IMR-90 (cell line): ENCODE results near the gene CCHCR1. TPM values are rescaled to one million over a fixed set of nuclear protein-coding genes. Genes with fewer than 3 reads are reported as not detected.

ENCODE experiments used
- ATAC-seq: fragments of 200-7000 bp; cut with Tn5 transposase; 2 replicates; pipeline ENCODE4 v1.9.1; 2020; ENCODE audit warnings: low read depth, mild to moderate bottlenecking, moderate library complexity
- BruUV-seq: library from RNA; stranded (reverse); fragments of 400-500 nt; replicated peaks from 2 replicates; lab custom pipeline; 2021; lab: Mats Ljungman, UMichigan
- CTCF ChIA-PET: fragments of 300-600 bp; formaldehyde crosslinking; extraction: SDS; loops from one replicate; lab custom pipeline; 2021; ENCODE audit warnings: antibody characterized with exemption; lab: Yijun Ruan, JAX
- POLR2A ChIA-PET: fragments of 300-600 bp; sonication (Branson Sonifier 250); formaldehyde crosslinking; loops from one replicate; lab custom pipeline; 2022; ENCODE audit warnings: antibody characterized with exemption; ENCODE audit not compliant: unreplicated experiment; lab: Charles Lee
- DNase-seq: peaks from one replicate; pipeline ENCODE4 v3.0.0; 2013
- H2AFZ ChIP-seq: replicated peaks from 2 replicates; pipeline ENCODE3; 2013; ENCODE audit warnings: low read length, mild to moderate bottlenecking; ENCODE audit not compliant: poor library complexity
- H2AK5ac ChIP-seq: 2 replicates; pipeline ENCODE4 v1.6.1; 2013; ENCODE audit warnings: low read depth, low read length, inconsistent platforms
- H2AK9ac ChIP-seq: replicated peaks from 2 replicates; pipeline ENCODE3; 2013; ENCODE audit warnings: mild to moderate bottlenecking, low read depth, low read length, moderate library complexity; ENCODE audit not compliant: poor library complexity
- H2BK120ac ChIP-seq: 2 replicates; pipeline ENCODE4 v1.6.1; 2013; ENCODE audit warnings: low read depth, low read length, inconsistent platforms
- H2BK15ac ChIP-seq: 3 replicates; pipeline ENCODE4 v1.6.1; 2013; ENCODE audit warnings: low read depth, low read length, inconsistent platforms
- H2BK20ac ChIP-seq: 2 replicates; pipeline ENCODE4 v1.6.1; 2013; ENCODE audit warnings: low read depth, mild to moderate bottlenecking, inconsistent platforms, low read length, moderate library complexity
- H2BK5ac ChIP-seq: 2 replicates; pipeline ENCODE4 v1.6.1; 2013; ENCODE audit warnings: mild to moderate bottlenecking, low read depth, low read length, inconsistent platforms; ENCODE audit not compliant: poor library complexity, severe bottlenecking
- H3K14ac ChIP-seq: replicated peaks from 2 replicates; pipeline ENCODE4 v1.6.1; 2013; ENCODE audit warnings: low read depth, low read length, inconsistent platforms
- H3K18ac ChIP-seq: 2 replicates; pipeline ENCODE4 v1.6.1; 2013; ENCODE audit warnings: low read depth, low read length, control low read depth
- H3K23ac ChIP-seq: 2 replicates; pipeline ENCODE4 v1.6.1; 2013; ENCODE audit warnings: low read depth, low read length, inconsistent platforms
- H3K27ac ChIP-seq: 2 replicates; pipeline ENCODE4 v1.5.1; 2013; ENCODE audit warnings: mild to moderate bottlenecking, control low read depth, low read length; ENCODE audit not compliant: insufficient read depth
- H3K27me3 ChIP-seq: 2 replicates; pipeline ENCODE4 v1.6.1; 2013; ENCODE audit warnings: low read length; ENCODE audit not compliant: control insufficient read depth, insufficient read depth
- H3K36me3 ChIP-seq: 2 replicates; pipeline ENCODE4 v1.6.1; 2013; ENCODE audit warnings: low read length, mixed read lengths; ENCODE audit not compliant: control insufficient read depth, insufficient read depth
- H3K4ac ChIP-seq: 2 replicates; pipeline ENCODE4 v1.6.1; 2013; ENCODE audit warnings: low read depth, low read length, inconsistent platforms
- H3K4me1 ChIP-seq: 2 replicates; pipeline ENCODE4 v1.6.1; 2013; ENCODE audit warnings: low read length, mixed read lengths; ENCODE audit not compliant: control insufficient read depth, insufficient read depth
- H3K4me2 ChIP-seq: 2 replicates; pipeline ENCODE4 v1.6.1; 2013; ENCODE audit warnings: low read depth, mild to moderate bottlenecking, control low read depth, low read length, moderate library complexity
- H3K4me3 ChIP-seq: 2 replicates; pipeline ENCODE4 v1.5.1; 2013; ENCODE audit warnings: low read depth, mild to moderate bottlenecking, control low read depth, low read length, moderate library complexity; ENCODE audit not compliant: insufficient read depth
- H3K56ac ChIP-seq: 2 replicates; pipeline ENCODE4 v1.6.1; 2013; ENCODE audit warnings: low read length, inconsistent platforms; ENCODE audit not compliant: insufficient read depth; ENCODE audit errors: extremely low read depth
- H3K79me1 ChIP-seq, 2 experiments: 2 replicates each; pipeline ENCODE4 v1.6.1; 2013; ENCODE audit warnings: low read length in 2 of 2, inconsistent platforms in 1 of 2, low read depth in 1 of 2
- H3K9ac ChIP-seq: 2 replicates; pipeline ENCODE4 v1.6.1; 2013; ENCODE audit warnings: low read depth, low read length, control low read depth
- H3K9me1 ChIP-seq: 2 replicates; pipeline ENCODE4 v1.6.1; 2013; ENCODE audit warnings: low read length, inconsistent platforms; ENCODE audit not compliant: insufficient read depth
- H3K9me3 ChIP-seq: 2 replicates; pipeline ENCODE4 v1.6.1; 2013; ENCODE audit warnings: low read length; ENCODE audit not compliant: control insufficient read depth, insufficient read depth
- H4K20me1 ChIP-seq: 2 replicates; pipeline ENCODE4 v1.6.1; 2013; ENCODE audit warnings: low read length, inconsistent platforms; ENCODE audit not compliant: insufficient read depth
- H4K5ac ChIP-seq: 2 replicates; pipeline ENCODE4 v1.6.1; 2013; ENCODE audit warnings: mild to moderate bottlenecking, low read depth, low read length, control low read depth
- H4K8ac ChIP-seq, 2 experiments: 2 replicates each; pipeline ENCODE4 v1.6.1; 2013; ENCODE audit warnings: low read depth in 2 of 2, low read length in 2 of 2, control low read depth in 1 of 2, inconsistent platforms in 1 of 2
- H4K91ac ChIP-seq: 2 replicates; pipeline ENCODE4 v1.6.1; 2013; ENCODE audit warnings: low read depth, low read length, inconsistent platforms; ENCODE audit not compliant: insufficient read depth
- CEBPB ChIP-seq: IDR thresholded peaks from 2 replicates; pipeline ENCODE4 v1.6.1; 2012; ENCODE audit warnings: low read depth, low read length, improper control_type of control experiment
- MAZ ChIP-seq: IDR thresholded peaks from 2 replicates; pipeline ENCODE4 v1.6.1; 2012; ENCODE audit warnings: low read depth, mild to moderate bottlenecking, low read length, improper control_type of control experiment, moderate library complexity, borderline replicate concordance
- MXI1 ChIP-seq: IDR thresholded peaks from 2 replicates; pipeline ENCODE4 v1.6.1; 2012; ENCODE audit warnings: low read depth, mild to moderate bottlenecking, low read length, moderate library complexity, borderline replicate concordance
- POLR2A ChIP-seq: IDR thresholded peaks from 2 replicates; pipeline ENCODE4 v1.6.1; 2012; ENCODE audit warnings: mild to moderate bottlenecking, low read depth, low read length
- RCOR1 ChIP-seq: IDR thresholded peaks from 2 replicates; pipeline ENCODE4 v1.6.1; 2012; ENCODE audit warnings: mild to moderate bottlenecking, low read length, improper control_type of control experiment; ENCODE audit not compliant: insufficient replicate concordance
- SMC3 ChIP-seq: fragments of 150-350 bp; IDR thresholded peaks from 2 replicates; pipeline ENCODE4 v1.6.1; 2016; ENCODE audit warnings: low read depth, mild to moderate bottlenecking, antibody characterized with exemption, low read length, moderate library complexity
- WGBS, 2 experiments: methylation state at CpG; one replicate each; pipeline versions ENCODE4 v1.1.5 to v1.1.7; 2013; ENCODE audit warnings: missing lambda C conversion rate in 2 of 2; ENCODE audit not compliant: insufficient read length in 1 of 2; ENCODE audit errors: extremely low coverage in 2 of 2; 5-methylcytosine and 5-hydroxymethylcytosine counted together
- dilution Hi-C: fragments of 300-500 bp; cut with HindIII; formaldehyde crosslinking; loops from one replicate; pipeline ENCODE4 v1.14.3; 2018; ENCODE audit warnings: low sequenced_read_pairs; ENCODE audit not compliant: unreplicated experiment
- in situ Hi-C: fragments of 300-500 bp; cut with MboI; formaldehyde crosslinking; loops from 3 replicates; pipeline ENCODE4 v1.14.3; 2019; ENCODE audit warnings: low sequenced_read_pairs, inconsistent platforms, mixed read lengths
- intact Hi-C: fragments of 100-400 bp; cut with micrococcal nuclease; formaldehyde crosslinking; loops from 2 replicates; pipeline ENCODE4 v1.10.0; 2022
- polyA plus RNA-seq, 3 experiments: library from polyadenylated mRNA; depleted of rRNA; stranded (reverse); fragments of >200 nt; gene quantifications; 2 replicates each; pipeline ENCODE4 v1.2.3, GENCODE V29; 2012; ENCODE audit warnings: low replicate concordance in 1 of 3
- total RNA-seq: library from RNA; depleted of rRNA; stranded (reverse); fragments of >200 nt; gene quantifications from 2 replicates; pipeline ENCODE4 v1.2.3, GENCODE V29; 2012
- TF ChIP-seq, protein P1 (sequence below): fragments of 150-350 bp; IDR thresholded peaks from 2 replicates; pipeline ENCODE4 v1.6.1; 2017; ENCODE audit warnings: mild to moderate bottlenecking, antibody characterized with exemption, low read length, low read depth
- TF ChIP-seq, protein P2 (sequence below): fragments of 150-350 bp; IDR thresholded peaks from 2 replicates; pipeline ENCODE4 v1.6.1; 2016; ENCODE audit warnings: low read depth, mild to moderate bottlenecking, low read length, moderate library complexity, borderline replicate concordance

CCHCR1 gene
- total and polyA plus RNA-seq, 2 of the 4 experiments (the other 2 are of a cell fraction): 13.1 to 22.0 TPM

DNA sequence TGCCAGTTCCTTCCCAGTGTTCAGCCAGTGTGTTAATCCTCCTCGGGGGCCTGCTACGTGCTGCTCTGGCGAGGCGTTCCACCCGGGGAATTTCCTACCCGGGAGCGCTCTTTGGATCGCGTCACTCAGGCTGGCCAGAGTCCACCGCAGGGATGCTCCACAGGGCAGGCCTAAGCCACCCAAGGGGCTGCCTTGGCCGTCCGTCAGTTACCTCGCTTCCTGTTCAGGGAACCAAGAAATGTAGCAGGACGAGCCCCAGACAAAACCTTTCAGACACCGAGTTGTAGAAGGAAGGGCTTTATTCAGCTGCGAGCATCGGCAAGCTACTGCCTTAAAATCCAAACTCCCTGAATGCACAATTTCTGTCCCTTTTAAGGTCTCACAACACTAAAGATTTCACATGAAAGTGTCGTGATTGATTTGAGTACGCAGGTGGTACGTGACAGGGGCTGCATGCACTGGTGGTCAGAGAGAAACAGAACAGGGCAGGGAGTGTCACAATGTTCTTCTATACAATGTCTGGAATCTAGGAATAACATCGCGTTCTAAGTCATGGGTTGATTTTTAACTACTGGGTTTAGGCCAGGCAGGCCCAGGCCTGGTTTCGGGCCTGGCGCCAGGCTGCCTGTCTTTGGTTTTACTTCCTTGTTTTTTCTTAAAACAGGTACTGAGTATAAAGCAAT, 28.6 kb upstream of the CCHCR1 start:
- ChIA-PET POLR2A (interaction anchor here (0.9 kb wide), 1 partner anchor 36 kb away, joined by 18 read pairs; no protein-coding TSS in a partner anchor), CTCF (interaction anchor here (1.0 kb wide), 1 partner anchor 21 kb away, joined by 3 read pairs; no protein-coding TSS in a partner anchor)
- no peak overlapping the region for H2AK9ac ChIP-seq
- no peak overlapping the region for H4K91ac ChIP-seq
- ATAC-seq (no peak), DNase-seq (no peak)
- TF ChIP-seq SMC3: no peak
- TF ChIP-seq CEBPB: no peak
- TF ChIP-seq, protein P1, sequence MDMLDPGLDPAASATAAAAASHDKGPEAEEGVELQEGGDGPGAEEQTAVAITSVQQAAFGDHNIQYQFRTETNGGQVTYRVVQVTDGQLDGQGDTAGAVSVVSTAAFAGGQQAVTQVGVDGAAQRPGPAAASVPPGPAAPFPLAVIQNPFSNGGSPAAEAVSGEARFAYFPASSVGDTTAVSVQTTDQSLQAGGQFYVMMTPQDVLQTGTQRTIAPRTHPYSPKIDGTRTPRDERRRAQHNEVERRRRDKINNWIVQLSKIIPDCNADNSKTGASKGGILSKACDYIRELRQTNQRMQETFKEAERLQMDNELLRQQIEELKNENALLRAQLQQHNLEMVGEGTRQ: no peak
- TF ChIP-seq POLR2A: no peak
- TF ChIP-seq RCOR1: no peak
- no peak for TF ChIP-seq MXI1
- TF ChIP-seq MAZ: no peak
- TF ChIP-seq, protein P2, sequence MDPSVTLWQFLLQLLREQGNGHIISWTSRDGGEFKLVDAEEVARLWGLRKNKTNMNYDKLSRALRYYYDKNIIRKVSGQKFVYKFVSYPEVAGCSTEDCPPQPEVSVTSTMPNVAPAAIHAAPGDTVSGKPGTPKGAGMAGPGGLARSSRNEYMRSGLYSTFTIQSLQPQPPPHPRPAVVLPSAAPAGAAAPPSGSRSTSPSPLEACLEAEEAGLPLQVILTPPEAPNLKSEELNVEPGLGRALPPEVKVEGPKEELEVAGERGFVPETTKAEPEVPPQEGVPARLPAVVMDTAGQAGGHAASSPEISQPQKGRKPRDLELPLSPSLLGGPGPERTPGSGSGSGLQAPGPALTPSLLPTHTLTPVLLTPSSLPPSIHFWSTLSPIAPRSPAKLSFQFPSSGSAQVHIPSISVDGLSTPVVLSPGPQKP: no peak
- H3K79me1 ChIP-seq: no peaks in the 10 kb centered on the region
- H4K8ac ChIP-seq: no peak overlapping the region
- no peak overlapping the region for H3K14ac ChIP-seq
- H3K4me3 ChIP-seq: no peak overlapping the region
- H3K9me1 ChIP-seq: no peaks in the 10 kb centered on the region
- no peak overlapping the region for H3K4ac ChIP-seq
- H3K4me1 ChIP-seq: no peaks in the 10 kb centered on the region
- no peak overlapping the region for H3K56ac ChIP-seq
- H2BK5ac ChIP-seq: no peak overlapping the region
- no peak overlapping the region for H3K27ac ChIP-seq
- dilution Hi-C loops: no loop called here
- intact Hi-C loops: no loop called here
- no peak overlapping the region for H2AFZ ChIP-seq
- H2BK20ac ChIP-seq: no peak overlapping the region
- no peaks in the 10 kb centered on the region for H4K20me1 ChIP-seq
- BruUV-seq: no TSS peak
- H2BK120ac ChIP-seq: no peak overlapping the region
- WGBS, 2 experiments: 93% methylated on average over 10 of the region's 24 CpGs; no CpG with 5 or more reads in 1 of the 2 experiments
- no peaks in the 10 kb centered on the region for H3K27me3 ChIP-seq
- no peak overlapping the region for H3K4me2 ChIP-seq
- in situ Hi-C loops: no loop called here
- H2BK15ac ChIP-seq: no peak overlapping the region
- H3K18ac ChIP-seq: no peak overlapping the region
- no peaks in the 10 kb centered on the region for H3K9me3 ChIP-seq
- no peak overlapping the region for H3K9ac ChIP-seq
- H4K5ac ChIP-seq: no peak overlapping the region
- no peak overlapping the region for H3K23ac ChIP-seq
- no peak overlapping the region for H2AK5ac ChIP-seq
- H3K36me3 ChIP-seq: no peaks in the 10 kb centered on the region
